ENCODE data around the gene ZSCAN10. TPM values are rescaled to one million over a fixed set of nuclear protein-coding genes. Genes with fewer than 3 reads are reported as not detected.

ZSCAN10 gene
- total RNA-seq, 1 experiment from 2014 or later, result 207 TPM

- Mint-ChIP-seq H3K27me3 (ENCODE audit: low read depth) (peaks cover 17% of the 10 kb centered on the region), H3K36me3 (ENCODE audit: insufficient read depth in 1 of 3, low read depth in 3 of 3) (peaks cover 0 to 11% (median 0%) of the 10 kb centered on the region in 3 experiments; a peak in 4 of 7 replicates), H3K9me3 (no peaks in the 10 kb centered on the region), H3K4me1 (peaks cover 26 to 27% of the 10 kb centered on the region in 2 experiments), H3K4me3 (no peak overlapping the region), H3K27ac (no peak overlapping the region; a peak in 1 of 7 replicates)
- Histone ChIP-seq H3K4ac (ENCODE audit: low read depth, low read length) (no peak overlapping the region), H3K56ac (ENCODE audit: insufficient read length, low read depth, low read length) (no peak overlapping the region), H2BK15ac (ENCODE audit: low read depth, low read length) (no peak overlapping the region), H3K9me3 (ENCODE audit: control insufficient read depth, low read depth, low read length) (no peaks in the 10 kb centered on the region), H2BK120ac (ENCODE audit: low read depth, low read length, poor library complexity, severe bottlenecking) (no peak overlapping the region), H3K9ac (ENCODE audit: extremely low read depth, insufficient read length, low read length) (no peak overlapping the region), H3K14ac (ENCODE audit: insufficient read depth, low read length) (no peak overlapping the region), H3K4me1 (ENCODE audit: insufficient read depth, low read length) (no peaks in the 10 kb centered on the region; the same call in 1 of the 2 replicates), H3K79me1 (ENCODE audit: insufficient read depth, low read depth, low read length, poor library complexity, severe bottlenecking) (no peaks in the 10 kb centered on the region), H3K27me3 (ENCODE audit: insufficient read depth, low read length) (no peaks in the 10 kb centered on the region), H3K18ac (ENCODE audit: insufficient read length, low read depth, low read length) (no peak overlapping the region), H4K8ac (replicated peaks; ENCODE audit: insufficient read length, low read depth, low read length) (no peak overlapping the region), H2BK12ac (ENCODE audit: insufficient read length, low read depth, low read length) (no peak overlapping the region), H4K5ac (ENCODE audit: insufficient read length, low read depth, low read length) (no peak overlapping the region), H2AFZ (ENCODE audit: low read length) (no peak overlapping the region), H3K4me2 (ENCODE audit: insufficient read depth, insufficient read length, low read length) (no peak overlapping the region), H3K23ac (ENCODE audit: insufficient read length, low read depth, low read length) (no peak overlapping the region), H3K79me2 (ENCODE audit: insufficient read depth, low read length) (no peaks in the 10 kb centered on the region), H3T11ph (ENCODE audit: low read length) (no peak overlapping the region), H2BK20ac (ENCODE audit: low read depth, low read length, poor library complexity, severe bottlenecking) (no peak overlapping the region), H4K91ac (ENCODE audit: insufficient read length, low read depth, low read length) (no peak overlapping the region), H3K23me2 (ENCODE audit: insufficient read length, low read depth, low read length, poor library complexity, severe bottlenecking) (no peaks in the 10 kb centered on the region), H3K27ac (ENCODE audit: insufficient read length, low read depth, low read length) (no peak overlapping the region), H2BK5ac (ENCODE audit: insufficient read length, low read length) (no peak overlapping the region), H2AK5ac (ENCODE audit: insufficient read length, low read length) (no peak overlapping the region), H4K20me1 (ENCODE audit: control insufficient read depth, insufficient read depth, insufficient read length) (no peaks in the 10 kb centered on the region)
- WGBS (ENCODE audit: extremely low coverage, insufficient read length, low lambda C conversion rate), result no CpG with 5 or more reads among the region's 10 CpGs
- no peak for DNase-seq
- no peak for TF ChIP-seq CTCF (conservative IDR thresholded peaks at IDR 0.05)
Measured at GRCh38 chr16:3075523-3075915, 23.6 kb downstream of the ZSCAN10 start.

All from H9 (cell line).